HL-60/S4 treated with retinoic acid at 250 ng/mL for 4 days and 3 days (cell line): ENCODE results near the gene IL2RA.
"Not testable (repeated sequence)": the region's sequence is repeated elsewhere in the genome, so short reads cannot be mapped to it uniquely, and the experiment has no call there.

Source experiments
- in situ Hi-C: fragments of 300-500 bp; cut with MboI; formaldehyde crosslinking; loops from 2 replicates; pipeline ENCODE4 v1.7.0; 2022; ENCODE audit warnings: low sequenced_read_pairs

Gene IL2RA

DNA sequence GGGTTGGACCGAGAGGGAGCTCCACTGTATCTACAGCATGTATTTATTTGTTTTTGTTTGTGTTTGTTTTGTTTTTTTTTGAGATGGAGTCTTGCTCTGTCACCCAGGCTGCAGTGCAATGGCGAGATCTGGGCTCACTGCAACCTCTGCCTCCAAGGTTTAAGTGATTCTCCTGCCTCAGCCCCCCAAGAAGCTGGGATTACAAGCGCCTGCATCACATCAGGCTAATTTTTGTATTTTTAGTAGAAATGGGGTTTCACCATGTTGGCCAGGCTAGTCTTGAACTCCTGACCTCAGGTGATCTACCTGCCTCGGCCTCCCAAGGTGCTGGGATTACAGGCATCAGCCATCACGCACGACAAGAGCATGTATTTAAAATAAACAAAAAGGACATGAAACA is 18.8 kb downstream of the IL2RA start:
- in situ Hi-C loops, result not testable (repeated sequence)

DNA sequence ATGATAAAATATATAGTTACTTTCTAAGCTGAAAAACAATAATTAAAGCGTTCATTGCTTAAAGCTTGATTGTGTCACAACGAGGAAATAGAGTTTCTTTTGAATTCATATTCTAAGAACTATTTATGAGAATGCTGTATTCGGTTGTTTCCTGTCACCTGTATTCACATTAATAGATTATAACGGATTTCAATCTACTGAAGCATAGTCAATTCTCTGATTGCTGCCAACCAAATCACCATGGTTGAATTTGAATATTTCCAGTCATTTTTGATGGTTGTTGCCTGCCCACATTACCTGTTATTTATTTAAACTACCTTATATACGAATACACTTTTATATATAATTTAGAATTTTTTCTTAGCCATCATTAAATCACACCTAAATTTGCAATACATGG is 22.0 kb downstream of the IL2RA start:
- in situ Hi-C loops, result no loop called here

DNA sequence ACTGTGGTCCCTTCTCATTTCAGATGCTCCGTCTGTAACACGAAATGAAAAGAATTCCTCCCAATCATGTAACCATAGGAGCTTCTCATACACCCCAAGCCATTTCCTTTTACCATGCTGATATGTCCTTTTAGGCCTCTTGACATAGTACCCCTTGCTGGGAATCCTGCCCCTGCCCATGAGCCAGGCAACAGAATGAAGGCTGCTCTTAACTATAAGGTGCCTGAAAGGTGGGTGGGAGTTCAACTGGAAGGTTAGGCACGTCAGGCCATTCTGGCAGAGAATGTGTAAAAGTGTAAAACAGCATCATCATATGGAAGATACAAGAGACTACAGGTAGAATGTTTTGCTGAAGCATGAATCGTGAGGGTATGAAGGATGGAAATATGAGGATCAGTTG is 22.5 kb downstream of the IL2RA start:
- in situ Hi-C loops, result no loop called here

DNA sequence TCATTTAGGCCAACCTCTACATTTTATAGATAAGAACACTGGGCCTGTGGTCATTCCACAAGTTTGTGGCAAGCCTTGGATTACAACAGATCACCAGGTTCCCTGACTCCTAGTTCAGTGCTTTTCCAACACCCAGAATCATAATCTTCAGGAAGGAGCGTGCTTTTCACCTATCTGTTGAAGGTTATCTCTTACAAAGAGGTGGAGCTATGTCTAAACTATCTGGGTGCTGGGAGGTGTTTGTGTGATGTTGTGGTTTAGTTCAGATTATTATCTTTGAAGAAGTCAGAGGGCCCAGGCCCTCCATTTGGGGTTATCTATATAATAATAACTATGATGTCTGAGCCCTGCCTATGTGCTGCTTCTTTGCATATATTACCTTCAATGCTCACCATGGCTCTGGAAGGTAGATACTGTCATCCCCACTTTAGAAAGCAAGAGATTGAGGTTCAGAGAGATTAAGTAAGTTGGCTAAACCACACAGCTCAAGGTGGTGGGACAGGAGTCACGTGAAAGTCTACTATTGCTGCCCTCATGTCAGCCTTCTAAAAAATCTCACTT is 24.0 kb downstream of the IL2RA start:
- in situ Hi-C loops, result no loop called here

DNA sequence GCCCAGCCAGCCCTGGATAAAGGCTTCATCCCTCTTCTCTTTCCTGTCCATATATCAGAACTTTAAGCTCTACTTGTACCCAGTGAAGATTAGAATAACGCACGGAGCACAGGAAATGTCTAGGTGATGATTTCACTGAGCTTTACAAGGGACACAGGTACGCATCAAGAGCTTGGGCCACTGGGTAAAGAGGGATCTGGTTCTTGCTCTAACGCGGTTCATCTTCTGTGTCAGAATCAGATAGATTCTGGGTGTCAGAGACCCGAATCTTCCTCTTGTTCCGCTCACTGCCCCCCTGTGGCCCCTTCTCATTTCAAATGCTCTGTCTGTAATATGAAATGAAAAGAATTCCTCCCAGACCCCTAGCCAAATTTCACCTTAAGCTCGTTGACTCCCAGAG is 24.7 kb downstream of the IL2RA start:
- in situ Hi-C loops, result no loop called here

DNA sequence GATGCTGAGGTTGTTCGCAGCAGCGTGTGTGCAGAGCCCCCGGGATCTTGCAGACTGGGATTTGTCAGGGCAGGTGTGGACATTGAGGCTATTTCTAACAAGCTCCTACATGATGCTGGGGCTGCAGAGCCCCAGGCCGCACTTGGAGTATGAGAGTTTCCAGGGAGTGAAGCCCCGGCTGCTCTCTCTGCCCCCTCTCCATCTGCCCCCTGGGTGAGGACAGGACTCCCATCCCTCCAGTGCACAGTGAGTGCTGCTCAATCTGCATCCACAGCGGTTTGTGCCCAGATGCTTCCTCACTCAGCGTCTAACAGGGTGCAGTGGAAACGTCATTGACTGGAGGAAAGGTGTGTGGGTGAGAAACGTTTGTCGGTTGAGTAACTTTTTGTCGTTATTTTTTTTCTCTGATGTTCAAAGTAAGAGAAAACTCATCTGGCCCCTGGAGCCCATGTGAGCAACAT is 25.3 kb downstream of the IL2RA start:
- in situ Hi-C loops, result no loop called here

DNA sequence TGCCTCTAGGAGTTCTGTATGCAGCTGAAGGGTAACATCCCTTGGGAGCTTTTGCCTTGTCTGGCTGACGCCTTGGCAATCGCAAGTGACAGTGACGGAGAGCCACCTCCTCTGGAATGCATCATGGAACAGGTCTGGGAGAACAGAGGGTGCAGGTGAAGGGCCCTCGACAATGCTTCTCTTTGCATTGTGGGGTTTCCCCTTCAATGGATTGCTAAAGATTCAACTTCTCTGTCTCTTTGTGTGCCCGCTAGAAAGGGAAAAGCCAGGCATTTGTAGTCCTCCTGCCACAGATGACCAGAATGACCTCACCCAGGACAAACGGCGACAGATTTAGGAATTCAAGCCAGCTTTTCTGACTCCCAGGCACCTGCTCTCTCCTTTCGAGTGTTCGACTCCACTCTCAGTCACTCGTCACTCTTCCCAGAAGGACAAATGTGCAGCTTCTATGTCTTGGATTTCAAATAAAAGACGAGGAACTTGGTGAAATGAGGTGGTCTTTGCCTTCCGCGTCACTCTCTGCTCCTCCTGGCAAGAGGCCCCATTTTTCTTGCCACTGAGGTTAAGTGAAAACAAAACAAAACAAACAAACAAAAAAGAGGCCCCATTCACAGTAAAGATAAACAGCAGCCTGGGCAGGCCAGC is 26.1 kb downstream of the IL2RA start:
- in situ Hi-C loops, result no loop called here

DNA sequence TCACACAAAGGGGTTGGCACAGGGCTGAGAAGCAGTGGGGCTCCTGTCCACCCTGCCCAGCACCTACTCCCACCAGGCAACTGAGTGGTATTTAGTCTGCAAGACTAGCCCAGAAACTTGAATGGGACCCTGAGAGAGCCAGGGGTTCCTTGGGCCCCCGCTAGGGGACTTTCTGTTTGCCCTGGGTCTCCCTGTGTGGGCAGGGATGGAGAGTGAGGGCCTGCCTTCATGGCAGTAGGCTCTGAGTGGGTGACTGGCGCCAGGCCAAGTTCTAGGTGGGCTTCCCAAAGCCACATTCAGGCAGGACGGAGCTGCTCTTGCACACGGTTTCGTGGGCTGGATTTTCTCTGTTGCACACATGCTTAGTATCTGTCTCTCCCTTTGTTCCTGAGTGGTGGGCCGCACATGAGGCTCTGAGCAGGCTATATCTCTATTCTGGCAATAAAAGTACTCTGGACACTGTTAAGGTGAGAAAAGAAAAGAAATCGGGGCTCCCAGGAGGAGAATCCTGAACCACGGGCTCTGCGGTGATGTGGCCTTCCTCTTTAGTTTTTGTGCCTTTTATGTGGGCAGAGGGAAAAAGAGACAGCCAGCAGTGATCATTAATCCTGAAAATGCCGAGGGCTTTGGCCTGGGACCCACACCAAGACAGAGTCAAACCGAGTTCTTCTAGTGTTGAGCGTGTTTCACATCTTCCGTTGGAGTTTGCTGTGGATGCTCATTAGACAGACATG is 26.9 kb downstream of the IL2RA start:
- in situ Hi-C loops, result no loop called here

DNA sequence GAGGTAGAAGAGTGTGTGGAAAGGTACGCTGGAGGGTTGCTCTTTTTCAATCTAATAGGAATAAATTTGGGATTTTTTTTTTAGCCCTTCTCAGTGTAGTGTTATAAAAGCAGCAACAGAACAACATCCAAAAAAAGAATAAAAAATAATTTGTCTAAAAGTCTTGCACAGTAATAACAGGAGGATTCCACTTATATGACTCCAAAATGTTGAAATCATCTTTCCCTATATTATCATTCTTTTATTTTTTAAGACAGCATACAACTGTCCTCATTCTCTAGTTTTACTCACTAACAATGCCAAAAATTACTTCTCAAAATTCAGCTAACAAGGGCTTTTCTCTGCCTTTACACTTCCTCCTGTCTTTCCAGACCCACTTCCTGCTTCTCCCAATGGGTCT is 27.8 kb downstream of the IL2RA start:
- in situ Hi-C loops, result no loop called here

DNA sequence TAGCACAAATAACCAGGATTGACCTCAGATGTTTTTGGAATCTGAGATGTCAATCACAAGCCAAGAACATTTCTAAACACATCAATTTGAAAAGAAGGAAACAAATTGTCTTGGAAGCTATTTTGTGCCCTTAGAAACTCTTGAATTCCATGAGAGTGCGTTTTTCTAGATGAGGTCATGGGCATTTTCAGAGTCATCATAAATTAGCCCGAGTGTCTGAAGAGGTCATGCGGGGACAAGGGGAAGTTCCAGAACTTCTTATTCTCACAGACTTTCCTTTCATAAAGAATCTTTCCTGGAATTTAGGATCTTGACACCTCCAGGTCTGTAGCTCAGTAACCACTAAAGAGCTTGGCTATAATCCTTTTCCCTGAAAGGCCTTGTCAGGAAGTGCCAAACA is 28.2 kb downstream of the IL2RA start:
- in situ Hi-C loops, result no loop called here

DNA sequence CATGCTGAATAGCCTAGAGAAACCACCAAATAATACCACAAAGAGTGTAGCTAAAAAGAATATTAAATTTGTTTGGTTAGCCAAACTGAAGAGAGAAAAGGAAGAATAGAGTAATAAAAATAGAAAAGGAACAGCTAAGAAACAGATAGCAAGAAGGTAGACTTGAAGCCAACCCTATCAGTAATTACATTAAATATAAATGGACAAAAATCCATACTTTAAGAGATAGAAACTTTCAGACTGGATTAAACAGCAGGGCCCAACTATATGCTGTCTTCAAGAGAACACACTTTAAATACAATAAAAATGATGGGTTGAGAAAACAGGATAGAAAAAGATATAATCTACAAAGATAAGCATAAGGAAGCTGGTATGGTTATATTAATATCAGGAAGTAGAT is 31.2 kb downstream of the IL2RA start:
- in situ Hi-C loops, result no loop called here

DNA sequence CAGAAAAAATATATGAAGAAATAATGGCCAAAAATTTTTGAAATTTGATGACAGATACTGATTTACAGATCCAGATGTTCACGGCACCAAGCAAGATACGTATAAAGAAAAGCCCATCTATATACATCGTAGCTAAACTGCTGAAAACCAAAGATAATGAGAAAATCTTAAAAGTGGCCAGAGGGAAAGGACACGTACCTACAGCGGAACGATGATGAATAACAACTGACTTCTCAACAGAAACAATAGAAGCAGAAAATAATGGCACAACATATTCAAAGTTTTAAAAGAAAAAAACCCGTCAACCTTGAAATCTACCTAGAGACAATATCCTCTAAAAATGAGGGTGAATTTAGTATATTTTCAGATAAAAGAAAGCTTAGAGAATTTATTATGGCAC is 31.9 kb downstream of the IL2RA start:
- in situ Hi-C loops, result no loop called here

DNA sequence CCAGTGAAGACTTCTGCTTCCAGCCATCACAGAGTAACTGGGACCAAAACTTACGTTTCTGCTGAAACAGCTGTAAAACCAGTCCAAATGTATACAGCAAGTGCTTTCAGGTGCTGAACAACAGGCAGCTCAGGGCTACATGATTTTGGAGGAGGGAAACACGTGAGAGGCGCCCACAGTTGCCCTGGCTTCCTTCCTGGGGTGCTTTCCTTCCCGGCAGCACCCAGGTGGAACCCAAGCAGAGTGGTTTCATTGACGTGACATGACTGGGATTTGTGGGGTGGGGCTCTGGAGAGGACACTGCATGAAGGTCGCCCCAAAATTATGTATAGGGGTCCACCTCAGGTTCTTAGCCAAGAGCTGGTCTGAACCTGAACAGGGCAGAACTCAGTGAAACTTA is 34.2 kb downstream of the IL2RA start:
- in situ Hi-C loops, result no loop called here

DNA sequence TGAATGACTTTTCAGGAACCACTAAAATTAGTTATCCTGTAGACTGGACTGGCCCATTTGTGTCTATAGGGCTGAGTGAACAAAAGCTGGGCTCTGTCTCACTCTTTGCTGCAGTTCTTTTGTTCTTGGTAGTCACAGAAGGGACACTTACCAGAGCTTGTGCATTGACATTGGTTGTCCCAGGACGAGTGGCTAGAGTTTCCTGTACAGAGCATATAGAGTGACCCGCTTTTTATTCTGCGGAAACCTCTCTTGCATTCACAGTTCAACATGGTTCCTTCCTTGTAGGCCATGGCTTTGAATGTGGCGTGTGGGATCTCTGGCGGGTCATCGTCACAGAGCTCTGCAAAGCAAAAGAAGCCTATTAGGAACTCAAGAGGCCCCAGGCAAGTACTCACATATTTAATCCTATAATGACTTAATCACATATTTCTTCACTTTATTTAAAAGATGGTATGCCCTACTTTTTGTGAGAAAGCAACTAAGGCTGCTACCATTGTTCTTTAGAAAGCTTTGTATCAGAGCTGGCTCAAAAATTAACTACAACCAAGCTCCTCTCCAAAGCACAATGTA is 36.4 kb downstream of the IL2RA start:
- in situ Hi-C loops, result no loop called here

DNA sequence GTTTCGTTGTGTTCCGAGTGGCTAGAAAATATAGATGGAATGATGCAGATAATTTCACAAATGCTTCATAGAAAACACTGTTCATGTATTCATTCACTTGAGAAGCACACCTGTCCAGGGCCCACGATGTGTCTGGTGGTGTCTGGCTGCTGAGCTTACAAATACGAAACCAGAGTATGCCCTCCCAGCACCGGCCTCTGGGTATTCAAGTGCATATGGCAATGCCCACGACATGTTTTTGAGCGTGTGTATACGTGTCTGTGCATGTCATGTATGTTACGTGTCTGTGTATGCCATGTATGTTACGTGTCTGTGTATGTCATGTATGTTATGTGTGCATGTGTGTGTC is 37.9 kb downstream of the IL2RA start:
- in situ Hi-C loops, result no loop called here

DNA sequence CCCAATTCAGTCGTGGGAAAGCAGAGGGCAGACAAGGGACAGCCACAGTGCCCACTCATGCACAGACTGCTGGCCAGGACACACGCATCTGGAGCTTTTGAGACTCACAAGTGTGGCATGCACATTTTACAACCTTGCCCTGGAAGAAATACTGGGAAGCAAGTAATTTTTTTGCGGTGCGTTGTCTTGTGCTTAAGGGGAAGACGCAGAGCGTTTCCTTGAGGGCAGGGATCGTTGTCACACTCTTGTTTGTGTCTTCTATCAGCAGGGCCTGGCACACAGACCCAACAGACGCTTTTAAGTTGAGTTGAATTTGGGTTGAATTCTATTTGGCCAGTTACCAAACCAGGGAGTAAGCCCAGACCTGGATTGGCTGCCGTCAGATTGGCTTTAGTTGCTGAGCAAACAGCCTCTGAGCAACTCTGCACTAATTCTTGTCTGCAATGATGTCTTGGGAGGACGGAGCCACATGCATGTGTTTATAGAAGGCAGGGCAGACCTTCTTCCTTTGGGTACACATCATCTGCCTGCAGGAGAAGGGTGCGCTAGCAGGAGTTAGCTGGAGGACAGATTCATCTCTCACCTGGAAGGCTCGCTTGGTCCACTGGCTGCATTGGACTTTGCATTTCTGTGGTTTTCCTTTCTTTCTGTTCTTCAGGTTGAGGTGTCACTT is 38.4 kb downstream of the IL2RA start:
- in situ Hi-C loops, result no loop called here

DNA sequence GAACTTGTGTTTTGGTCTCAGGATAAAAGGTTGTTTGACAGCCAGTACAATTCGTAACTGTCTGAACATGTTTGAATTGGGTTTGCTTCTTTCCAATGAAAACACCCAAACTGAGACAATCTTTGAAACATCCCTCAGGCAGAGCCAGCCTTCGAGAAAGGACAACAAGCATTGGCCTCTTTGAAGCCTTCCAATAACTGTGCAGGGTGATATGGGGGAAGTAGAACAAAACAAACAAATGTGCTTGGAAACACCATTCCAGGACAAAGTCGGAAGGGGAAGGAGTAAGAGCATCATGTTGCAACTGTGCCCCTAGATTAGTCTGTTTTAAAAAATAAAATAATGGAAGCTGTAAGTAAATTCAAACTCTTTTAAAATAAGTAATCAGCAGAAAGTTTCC is 39.5 kb downstream of the IL2RA start:
- in situ Hi-C loops, result no loop called here

DNA sequence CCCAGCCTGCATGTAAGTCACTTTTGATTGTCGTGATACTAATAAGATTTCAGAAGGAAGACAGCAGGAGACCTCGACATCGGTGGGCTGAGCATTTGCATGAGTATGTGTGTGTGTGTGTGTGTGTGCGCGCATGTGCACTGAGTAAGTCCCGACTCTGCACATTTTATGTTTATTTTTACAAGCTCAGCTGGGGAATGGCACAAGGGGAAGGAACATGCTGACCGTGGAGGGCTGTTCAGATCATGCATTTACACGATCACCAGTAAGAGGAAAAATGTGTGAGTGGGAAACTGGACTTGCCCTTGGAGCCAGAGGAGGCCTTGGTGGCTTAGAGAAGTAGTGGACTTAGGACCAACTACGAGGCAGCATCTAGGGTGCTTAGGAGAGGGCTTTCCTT is 41.3 kb downstream of the IL2RA start:
- in situ Hi-C loops, result no loop called here

DNA sequence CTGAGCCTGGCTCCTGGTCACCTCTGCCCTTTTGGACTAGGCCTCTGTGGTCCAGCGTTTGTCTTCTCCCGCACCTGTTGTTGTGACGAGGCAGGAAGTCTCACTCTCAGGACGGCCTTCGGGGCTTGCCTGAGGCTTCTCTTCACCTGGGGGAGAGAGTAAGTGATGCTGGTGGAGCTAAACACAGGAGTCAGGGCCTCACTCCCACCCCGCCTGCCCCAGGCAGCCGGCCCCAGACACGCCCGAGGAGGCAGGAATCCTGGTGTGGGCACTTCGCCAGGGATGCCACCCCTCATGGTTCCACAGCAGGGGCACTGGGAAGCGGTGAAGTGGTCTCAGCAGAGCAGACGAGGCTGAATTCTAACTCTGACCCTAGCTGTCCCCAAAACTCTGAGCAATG is 42.4 kb downstream of the IL2RA start:
- in situ Hi-C loops, result no loop called here

DNA sequence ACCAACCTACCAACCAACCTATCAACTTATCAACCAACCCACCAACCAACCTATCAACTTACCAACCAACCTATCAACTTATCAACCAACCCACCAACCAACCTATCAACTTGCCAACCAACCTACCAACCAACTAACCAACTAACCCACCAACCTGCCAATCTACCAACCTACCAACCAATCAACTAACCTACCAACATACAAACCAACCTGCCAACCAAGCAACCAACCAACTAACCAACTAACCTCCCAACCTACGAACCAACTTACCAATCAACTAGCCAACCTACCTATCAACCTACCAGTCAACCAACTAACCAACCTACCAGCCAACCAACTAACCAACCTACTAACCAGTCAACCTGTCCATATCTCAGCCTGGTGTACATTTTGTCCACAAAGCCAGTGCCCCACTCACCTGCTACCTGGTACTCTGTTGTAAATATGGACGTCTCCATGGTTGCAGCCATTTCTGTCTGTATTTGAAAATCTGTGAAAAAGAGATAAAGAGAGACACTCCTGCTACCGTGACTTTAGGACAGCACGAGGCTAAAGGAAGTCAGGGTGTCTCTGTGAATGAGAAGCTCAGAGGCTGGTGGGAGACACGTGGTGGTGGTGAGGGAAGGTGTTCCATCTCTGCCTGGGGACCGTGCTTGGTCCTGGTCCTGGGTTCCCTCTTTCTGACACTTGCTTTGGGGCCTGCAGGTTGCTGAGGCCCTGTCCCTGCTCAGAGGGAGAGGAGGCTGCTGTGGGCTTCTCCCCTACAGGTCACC is 43.0 kb downstream of the IL2RA start:
- in situ Hi-C loops, result no loop called here

DNA sequence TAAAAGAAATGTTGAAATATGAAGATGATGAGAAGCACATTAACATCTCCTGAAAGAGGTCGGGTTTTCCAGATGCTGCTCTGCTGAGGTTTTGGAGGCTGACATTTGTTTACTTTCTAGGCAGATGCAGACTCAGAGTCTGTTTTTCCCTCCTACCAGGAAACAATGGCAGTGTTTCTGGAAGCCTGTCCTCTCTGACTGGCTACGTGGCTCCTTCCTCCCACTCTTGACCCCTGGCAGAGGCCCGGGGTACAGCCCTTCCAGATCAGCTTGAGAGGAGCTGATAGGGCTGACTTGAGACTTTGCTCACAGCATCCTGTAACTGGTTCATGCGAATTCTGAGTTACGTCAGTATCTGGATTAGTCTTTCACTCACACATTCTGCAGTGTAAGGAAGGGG is 43.7 kb downstream of the IL2RA start:
- in situ Hi-C loops, result no loop called here
